Stimulated activated CD8-positive, alpha-beta memory T cell treated with anti-CD3 and anti-CD28 coated beads, Interleukin-7, amount 100 ng/mL, for 48 hours (primary cell): ENCODE results near the gene ERRFI1.

Source experiments
- DNase-seq, 2 donors: peaks; one replicate each; pipeline ENCODE4 v3.0.0-alpha.2; 2020; ENCODE audit warnings: low read depth in 1 of 2; ENCODE audit errors: extremely low read depth in 1 of 2

Gene ERRFI1

DNA sequence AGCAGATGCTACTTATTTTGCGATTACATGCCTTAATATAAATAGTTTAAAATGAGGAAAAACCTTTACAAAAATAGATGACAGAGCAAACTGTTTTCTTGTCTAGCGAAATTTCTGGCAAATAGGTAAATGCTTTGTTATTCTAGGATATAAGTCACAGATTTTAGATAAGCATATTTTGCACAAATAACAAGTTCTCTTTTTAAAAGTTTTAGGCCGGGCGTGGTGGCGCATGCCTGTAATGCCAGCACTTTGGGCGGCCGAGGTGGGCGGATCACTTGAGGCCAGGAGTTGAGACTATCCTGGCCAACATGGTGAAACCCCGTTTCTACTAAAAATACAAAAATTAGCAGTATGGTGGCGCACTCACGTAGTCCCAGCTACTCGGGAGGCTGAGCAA lies 20.3 kb upstream of the ERRFI1 start:
- DNase-seq: no peak

DNA sequence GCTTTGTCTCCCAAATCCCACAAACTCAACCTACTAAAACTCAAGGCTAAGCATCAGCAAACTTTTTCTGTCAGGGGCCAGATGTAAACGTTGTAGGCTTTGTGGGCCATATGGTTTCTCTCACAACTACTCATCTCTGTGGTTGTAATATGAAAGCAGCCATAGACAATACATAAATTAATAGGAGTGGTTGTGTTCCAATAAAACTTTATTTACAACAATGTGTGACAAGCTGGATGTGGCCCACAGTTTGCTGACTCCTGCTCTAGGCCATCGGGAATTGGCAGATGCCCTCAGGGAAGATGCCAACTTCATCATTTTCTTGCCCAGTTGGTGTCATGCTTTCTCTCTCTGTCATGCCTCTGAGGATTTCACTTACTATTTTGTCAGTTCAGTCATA lies 17.5 kb upstream of the ERRFI1 start:
- DNase-seq: no peak

DNA sequence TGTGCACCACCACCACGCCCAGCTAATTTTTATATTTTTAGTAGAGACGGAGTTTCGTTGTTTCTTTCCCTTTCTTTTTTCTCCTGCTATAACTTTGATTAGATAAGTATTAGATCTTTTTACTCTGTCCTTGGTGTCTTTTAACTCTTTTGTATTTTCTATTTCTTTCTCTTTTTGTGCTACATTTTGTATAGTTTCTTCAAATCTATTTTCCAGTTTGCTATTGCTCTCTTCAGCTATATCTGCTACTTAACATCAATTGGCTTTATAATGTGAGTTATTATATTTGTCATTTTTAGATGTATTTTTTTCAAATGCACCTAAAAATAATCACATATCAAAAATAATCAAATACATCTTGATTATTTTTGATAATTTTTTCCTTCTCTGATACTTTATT lies 16.0 kb upstream of the ERRFI1 start:
- DNase-seq: no peak

DNA sequence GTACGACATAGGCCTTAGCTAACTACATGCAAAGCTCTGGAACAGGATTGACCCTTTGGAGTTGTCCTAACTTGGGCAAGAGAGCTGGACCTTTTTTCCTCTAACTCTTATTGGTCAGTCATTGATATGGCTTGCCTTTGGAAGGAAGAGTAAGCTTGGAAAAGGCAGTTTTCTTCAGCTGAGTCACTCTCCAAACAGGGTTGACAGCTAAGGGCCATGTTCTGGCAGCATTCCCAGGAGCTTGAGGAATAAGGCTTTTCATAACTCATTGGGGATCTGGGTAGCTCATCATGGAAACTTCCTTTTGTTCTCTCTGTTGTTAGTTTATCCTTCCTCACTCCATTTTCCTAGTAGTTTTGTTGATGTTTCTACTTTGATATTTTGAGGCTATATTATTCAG lies 14.5 kb upstream of the ERRFI1 start:
- DNase-seq: no peak

GRCh38 chr1:8039071-8039470 lies 13.0 kb upstream of the ERRFI1 start:
- no peak for DNase-seq

DNA sequence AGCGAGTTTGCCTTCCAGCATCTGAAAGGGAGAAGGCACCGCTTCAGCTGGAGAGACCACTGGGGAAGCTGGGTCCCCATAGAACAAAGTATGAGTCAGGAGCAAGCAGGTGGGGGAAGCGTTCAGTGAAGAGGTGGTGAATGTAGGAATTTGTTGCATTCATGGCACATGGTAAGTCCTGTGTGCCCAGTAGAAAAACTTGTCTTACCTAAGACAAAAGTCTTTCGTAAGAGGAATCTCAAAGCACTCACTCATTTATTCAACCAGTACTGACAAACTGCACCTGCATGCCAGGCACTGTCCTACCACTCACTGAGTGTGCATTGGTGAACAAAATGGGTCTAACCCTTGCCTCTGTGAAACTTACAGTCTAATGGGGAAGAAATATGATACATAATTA lies 9.2 kb upstream of the ERRFI1 start:
- no peak for DNase-seq

GRCh38 chr1:8033322-8033721 lies 7.2 kb upstream of the ERRFI1 start:
- no peak for DNase-seq

GRCh38 chr1:8032366-8032910 lies 6.3 kb upstream of the ERRFI1 start:
- no peak for DNase-seq

GRCh38 chr1:8031176-8031785 lies 5.2 kb upstream of the ERRFI1 start:
- DNase-seq: no peak

DNA sequence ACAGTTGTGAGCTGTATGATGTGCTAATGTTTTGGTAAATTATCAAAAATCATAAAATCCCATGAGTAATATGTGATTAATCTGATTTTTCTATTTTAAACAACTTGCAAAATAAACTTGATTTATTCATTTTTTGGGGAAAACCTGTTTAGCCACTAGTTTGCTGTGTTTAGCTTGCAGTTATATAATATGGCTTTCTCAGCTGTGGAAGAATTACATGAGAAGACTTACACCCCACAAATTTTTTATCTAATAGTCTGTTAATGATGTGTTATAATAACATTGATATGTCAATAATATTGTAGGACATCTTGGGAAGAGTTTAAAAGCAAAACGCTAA lies 2.4 kb upstream of the ERRFI1 start:
- DNase-seq: no peak

DNA sequence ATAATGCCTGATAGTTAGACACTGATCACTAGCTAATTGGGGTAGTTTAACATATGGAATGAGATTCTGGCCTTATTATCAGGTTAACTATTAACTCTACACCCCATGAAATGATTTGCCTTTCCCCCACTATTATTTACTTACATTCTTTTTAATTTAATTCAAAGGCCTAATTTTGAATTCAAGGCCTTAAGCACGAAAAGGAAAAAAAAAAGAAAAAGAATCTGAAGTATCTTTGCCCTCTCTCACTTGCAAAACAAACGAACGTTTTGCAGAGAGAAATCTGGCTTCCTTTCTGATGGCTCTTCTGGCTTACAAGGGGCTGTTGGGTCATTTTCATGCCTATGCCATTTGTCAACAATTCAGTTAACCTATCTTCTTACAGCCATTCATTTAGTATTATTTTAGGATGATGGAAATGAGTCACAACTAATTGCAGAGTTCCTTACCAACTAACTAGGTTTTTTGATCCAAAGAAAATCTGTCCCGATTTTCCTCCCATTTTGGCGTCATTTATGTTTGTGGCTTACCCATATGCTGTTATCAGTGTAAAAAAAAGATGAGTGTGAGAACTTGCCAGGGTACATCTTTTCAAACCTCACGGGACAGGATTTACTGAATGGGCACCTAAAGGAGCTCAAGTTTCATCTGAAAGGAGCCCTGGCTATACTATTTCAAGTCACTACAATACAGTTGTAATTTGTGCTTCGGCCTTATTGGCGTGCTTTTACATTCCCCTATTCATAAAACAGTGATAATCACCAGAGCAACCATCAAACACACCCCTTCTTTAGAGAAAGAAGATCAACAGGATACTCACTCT lies 1.9 kb upstream of the ERRFI1 start:
- DNase-seq: no peak

DNA sequence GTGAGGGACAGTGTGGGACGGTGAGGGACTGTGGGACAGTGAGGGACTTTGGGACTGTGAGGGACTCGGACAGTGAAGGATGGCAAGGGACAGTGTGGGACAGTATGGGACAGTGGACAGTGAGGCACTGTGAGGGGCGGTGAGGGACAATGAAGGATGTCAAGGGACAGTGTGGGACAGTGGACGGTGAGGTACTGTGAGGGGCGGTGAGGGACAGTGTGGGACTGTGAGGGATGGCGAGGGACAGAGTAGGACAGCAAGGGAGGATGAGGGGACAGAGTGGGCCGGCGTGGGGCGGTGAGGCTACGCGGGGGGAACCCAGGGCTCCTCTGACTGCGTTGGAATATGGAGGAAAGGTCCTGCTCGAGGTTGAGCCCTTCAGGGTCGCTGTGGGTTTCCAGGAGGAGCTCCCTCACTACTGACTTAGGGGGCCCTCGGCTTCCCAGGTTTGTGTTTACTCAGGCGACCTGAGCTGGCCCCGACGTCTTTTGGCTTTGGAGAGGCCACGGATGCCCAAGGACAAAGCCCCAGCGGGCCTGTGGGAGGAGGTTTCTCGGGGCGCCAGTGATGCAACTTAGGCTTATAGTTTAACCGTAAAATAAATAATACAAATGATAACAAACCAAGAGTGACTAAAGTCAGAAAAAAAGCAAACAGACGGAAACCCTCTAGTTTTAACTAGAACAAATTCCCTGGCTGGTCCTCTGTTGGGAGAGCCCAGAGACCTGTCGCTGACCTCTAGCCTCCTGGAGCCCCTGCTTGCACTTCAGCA lies 1.1 kb upstream of the ERRFI1 start:
- DNase-seq: no peak

GRCh38 chr1:8025671-8026144 lies 401 bp downstream of the ERRFI1 start:
- DNase-seq: no peak

DNA sequence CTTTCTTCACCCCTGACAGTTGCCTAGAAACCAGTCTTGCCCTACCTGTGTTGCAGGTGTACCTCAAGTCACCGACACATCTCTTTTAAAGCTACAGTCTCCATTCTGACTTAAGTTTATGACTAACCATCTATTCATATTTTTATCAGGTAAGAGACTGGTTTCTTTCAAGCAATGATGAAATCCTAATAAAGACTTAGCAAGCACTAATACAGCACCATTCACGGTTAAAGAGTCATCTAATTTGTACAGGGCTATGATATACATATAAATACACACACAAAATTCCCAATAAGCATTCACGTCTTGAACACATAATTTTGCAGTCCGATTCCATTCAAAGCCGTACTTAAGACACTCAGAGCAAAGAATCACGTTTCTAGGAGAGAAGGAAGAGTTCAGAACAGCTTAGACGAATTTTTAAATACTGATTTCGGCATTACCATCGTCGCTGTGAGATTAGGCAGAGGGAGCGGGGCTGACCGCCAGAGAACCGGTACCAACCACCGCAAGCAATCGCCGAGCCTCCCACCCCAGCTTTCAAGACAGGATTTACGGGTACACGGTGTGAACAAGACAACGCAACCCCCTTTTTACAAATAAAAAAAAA lies 943 bp downstream of the ERRFI1 start:
- DNase-seq: no peak

GRCh38 chr1:8024329-8024728 lies 1.8 kb downstream of the ERRFI1 start:
- no peak for DNase-seq

DNA sequence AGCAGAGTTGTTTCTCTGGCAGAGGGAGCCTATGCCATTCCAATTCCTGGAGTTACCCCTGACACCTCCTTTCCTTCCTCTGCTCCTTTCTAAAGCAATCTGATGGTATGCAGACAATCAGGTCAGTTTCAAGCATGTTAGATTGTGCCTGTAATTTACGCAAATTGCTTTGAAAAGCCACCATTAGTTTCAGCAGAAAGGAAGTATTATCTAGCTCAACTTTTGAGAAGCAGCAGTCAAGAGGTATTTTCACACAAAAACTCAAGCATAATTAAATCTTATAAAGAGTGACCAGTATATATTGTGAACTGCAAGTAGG lies 2.2 kb downstream of the ERRFI1 start:
- no peak for DNase-seq

DNA sequence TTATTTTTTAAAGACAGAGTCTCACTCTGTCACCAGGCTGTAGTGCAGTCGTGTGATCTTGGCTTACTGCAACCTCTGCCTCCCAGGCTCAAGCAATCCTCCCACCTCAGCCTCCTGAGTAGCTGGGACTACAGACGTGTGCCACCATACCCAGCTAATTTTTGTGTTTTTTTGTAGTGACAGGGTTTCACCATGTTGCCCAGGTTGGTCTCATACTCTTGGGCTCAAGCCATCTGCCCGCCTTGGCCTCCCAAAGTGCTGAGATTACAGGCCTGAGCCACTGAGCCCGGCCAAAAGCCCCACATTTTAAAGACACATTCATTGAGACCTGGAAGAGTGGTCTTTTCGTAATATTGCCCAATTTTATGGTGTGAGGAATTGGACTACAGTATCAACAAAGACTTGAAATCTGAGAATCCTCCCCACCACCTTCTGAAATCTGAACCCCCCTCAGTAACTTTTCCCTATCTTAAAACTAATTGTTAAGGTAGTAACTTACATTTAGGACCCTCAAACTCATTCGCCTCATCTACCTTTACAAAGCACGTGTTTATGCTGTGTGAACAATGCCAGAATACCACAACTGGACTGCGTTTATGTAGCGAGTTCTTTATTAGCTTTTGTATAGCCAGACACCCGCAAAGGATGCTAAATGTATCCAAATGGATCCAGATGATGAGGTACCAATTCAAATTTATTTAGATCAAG lies 2.7 kb downstream of the ERRFI1 start:
- no peak for DNase-seq

DNA sequence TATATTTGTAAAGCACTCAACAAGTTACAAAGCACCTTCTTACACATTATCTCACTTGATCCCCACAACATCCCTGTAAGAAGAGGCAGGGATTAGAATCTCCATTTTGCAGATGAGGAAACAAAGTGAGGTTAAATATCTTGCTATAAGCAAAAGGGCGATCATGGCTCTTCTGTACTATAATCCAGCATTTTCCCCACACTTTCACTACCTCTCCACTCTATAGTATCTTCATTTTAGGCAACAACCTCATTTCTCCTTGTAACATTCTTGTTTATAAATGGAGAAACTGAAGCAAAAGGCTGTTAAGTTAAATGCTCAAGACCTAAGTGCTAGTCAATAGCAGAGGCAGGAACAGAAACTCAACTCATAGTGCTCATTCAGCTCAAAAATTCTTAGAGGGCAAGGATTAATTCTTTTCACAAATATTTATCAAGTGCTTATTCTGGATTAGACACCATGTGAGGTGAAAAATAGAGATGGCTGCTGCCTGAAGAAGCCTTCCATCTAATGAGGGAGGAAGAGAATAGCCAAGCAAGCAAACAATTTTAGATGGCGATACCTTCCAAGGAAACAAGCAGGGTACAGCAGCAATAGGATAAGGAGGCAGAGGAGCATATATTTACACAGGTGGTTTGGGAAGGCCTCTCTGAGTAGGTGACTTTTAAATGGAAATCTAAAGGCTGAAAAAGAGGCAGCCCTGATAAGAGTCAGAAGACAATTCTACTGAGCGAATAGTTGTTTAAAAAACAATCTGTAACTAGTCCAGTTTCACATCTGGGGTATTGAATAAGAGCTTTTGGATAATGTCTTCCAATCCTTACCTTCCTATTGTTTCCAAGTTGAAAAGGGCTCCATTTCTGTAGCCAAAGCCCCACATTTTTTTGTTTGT lies 3.5 kb downstream of the ERRFI1 start:
- no peak for DNase-seq

DNA sequence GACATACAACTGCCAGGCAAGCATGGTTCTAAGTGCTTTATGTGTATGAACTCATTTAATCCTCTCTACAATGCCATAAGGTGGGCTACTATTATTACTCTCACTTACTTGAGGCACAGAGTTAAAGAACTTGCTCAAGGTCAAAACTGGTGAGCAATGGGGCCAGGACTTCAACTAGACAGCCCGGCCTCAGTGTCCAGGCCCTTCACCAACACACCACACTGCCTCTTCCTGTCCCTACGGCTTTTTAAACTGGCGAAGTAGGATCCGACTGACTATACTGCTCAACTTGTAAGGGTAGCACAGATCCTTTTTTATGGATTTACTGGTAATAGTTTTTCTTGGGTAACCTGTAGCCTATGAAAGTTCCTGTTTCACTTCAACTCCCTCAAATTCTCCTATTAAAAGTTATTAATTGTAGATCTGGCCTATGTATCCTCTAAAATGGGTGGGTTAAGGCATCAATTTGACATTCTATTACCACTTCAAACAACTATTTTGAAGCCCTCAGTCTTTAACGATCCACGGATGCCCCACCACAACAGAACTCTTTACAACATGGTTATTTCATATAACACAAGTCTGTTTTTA lies 4.3 kb downstream of the ERRFI1 start:
- DNase-seq: no peak
